ENCODE results near the gene SEL1L. TPM values are rescaled to one million over a fixed set of nuclear protein-coding genes. Genes with fewer than 3 reads are reported as not detected.

Gene SEL1L
- total RNA-seq, 1 donor from 2014 or later = 59.0 TPM

DNA sequence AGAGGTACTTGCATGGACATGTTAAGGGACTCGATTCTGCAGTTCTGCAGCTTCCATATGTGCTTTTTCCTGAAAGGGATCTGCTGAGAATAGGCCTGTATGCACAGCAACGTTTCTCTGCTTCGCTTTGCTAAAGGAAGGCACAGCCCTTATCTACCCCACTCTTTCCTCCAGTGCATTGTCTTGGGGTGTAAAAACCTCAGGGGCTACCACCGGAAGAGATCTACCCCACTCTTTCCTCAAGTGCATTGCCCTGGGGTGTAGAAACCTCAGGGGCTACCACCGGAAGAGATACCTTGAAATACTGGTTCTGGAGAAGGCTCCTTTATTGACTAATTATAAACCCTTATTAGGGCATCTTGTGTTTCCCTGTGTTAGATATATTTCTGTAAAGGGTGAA is 52.9 kb downstream of the SEL1L start:
- Mint-ChIP-seq H3K4me1 (ENCODE audit: unreplicated experiment) (no peaks in the 10 kb centered on the region), H3K27me3 (no peaks in the 10 kb centered on the region), H3K9me3 (no peaks in the 10 kb centered on the region), H3K27ac (no peak overlapping the region), H3K36me3 (peaks cover 23% of the 10 kb centered on the region), H3K4me3 (no peak overlapping the region)
- TF ChIP-seq, protein P1, sequence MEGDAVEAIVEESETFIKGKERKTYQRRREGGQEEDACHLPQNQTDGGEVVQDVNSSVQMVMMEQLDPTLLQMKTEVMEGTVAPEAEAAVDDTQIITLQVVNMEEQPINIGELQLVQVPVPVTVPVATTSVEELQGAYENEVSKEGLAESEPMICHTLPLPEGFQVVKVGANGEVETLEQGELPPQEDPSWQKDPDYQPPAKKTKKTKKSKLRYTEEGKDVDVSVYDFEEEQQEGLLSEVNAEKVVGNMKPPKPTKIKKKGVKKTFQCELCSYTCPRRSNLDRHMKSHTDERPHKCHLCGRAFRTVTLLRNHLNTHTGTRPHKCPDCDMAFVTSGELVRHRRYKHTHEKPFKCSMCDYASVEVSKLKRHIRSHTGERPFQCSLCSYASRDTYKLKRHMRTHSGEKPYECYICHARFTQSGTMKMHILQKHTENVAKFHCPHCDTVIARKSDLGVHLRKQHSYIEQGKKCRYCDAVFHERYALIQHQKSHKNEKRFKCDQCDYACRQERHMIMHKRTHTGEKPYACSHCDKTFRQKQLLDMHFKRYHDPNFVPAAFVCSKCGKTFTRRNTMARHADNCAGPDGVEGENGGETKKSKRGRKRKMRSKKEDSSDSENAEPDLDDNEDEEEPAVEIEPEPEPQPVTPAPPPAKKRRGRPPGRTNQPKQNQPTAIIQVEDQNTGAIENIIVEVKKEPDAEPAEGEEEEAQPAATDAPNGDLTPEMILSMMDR (conservative IDR thresholded peaks at IDR 0.05) = no peak
- DNase-seq (ENCODE audit: extremely low spot score, unreplicated experiment) = no peak

DNA sequence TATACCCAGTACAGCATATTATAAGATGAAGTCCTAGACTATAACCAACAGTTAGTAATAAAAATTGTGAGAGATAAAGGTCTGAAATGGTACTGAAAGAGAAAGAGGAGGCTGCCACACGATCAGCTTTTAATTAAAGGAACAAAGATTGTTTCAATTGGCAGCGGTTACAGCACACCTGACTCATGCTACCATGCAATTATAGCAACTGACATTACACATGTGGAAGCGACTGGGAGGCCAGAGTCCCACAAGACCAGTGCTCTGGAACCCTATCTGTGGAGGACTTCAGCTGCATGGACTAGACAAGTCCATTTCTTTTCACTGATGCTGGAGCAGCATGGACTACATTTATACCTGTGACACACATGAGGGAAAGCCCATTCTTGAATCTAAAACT is 55.2 kb downstream of the SEL1L start:
- Mint-ChIP-seq H3K27ac (no peak overlapping the region), H3K4me1 (ENCODE audit: unreplicated experiment) (no peaks in the 10 kb centered on the region), H3K4me3 (no peak overlapping the region), H3K36me3 (peaks cover 21% of the 10 kb centered on the region), H3K27me3 (no peaks in the 10 kb centered on the region), H3K9me3 (no peaks in the 10 kb centered on the region)
- no peak for DNase-seq (ENCODE audit: extremely low spot score, unreplicated experiment)
- TF ChIP-seq, protein P1 (conservative IDR thresholded peaks at IDR 0.05) = no peak

DNA sequence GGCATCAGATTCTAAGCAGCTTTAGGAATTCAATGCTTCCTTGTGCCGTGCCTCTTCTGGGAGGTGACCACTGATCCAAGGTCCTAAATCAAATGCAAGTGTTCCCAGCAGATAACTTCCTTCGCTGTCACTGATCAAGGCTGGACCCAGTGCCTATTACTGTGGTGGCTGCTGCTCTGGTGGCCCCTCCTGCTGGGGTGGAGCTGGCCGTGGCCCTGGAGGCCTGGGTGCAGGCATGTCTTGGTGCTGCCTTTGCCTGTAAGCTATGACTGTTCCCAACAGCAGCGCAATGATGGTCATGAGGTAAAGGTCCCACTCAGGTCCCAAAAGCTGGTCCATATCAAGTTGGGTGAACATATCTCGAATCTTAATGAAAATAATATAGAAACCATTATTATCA is 56.8 kb downstream of the SEL1L start:
- no peaks in the 10 kb centered on the region for H3K9me3 Mint-ChIP-seq
- no peaks in the 10 kb centered on the region for H3K4me1 Mint-ChIP-seq (ENCODE audit: unreplicated experiment)
- TF ChIP-seq, protein P1 (conservative IDR thresholded peaks at IDR 0.05) = no peak

DNA sequence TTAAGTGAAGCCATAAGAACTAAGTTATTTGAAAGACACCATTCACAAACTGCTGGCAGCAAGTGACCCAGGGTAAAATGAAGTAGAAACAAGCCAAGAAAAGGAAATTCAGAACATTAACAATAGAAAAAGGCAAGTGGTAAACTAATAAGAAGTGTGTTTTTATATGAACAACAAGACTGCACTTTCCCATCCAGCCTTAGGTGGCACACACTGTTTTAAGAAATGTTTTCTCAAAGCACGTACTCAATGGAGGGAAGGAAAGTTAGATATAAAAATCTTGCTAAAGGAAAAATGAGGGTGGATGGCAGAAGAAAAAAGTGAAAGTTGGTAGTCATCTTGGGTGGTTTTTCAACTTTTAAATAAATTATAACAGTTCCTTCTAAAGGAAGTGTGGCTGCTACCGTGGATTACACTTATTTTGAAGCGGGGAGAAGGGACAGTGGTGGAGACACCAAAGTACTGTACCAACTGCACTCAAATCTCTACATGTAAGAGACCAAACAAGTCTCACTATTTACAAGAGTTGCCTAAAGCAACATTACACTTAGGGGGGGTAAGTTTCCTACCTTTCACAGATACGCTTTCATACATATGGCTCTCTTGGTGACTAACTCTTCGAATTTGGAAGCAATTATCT is 58.8 kb downstream of the SEL1L start:
- no peak overlapping the region for H3K27ac Mint-ChIP-seq
- no peaks in the 10 kb centered on the region for H3K27me3 Mint-ChIP-seq
- H3K4me1 Mint-ChIP-seq (ENCODE audit: unreplicated experiment) = no peaks in the 10 kb centered on the region
- DNase-seq (ENCODE audit: extremely low spot score, unreplicated experiment) = no peak
- H3K9me3 Mint-ChIP-seq = no peaks in the 10 kb centered on the region
- no peak overlapping the region for H3K4me3 Mint-ChIP-seq
- H3K36me3 Mint-ChIP-seq = peaks cover 11% of the 10 kb centered on the region
- TF ChIP-seq, protein P1 (conservative IDR thresholded peaks at IDR 0.05) = no peak

More for the DNA sequence above, 56.8 kb downstream of the SEL1L start:
- Mint-ChIP-seq H3K4me3 (no peak overlapping the region), H3K27me3 (no peaks in the 10 kb centered on the region), H3K27ac (no peak overlapping the region), H3K36me3 (peaks cover 18% of the 10 kb centered on the region)
- DNase-seq (ENCODE audit: extremely low spot score, unreplicated experiment) = no peak

DNA sequence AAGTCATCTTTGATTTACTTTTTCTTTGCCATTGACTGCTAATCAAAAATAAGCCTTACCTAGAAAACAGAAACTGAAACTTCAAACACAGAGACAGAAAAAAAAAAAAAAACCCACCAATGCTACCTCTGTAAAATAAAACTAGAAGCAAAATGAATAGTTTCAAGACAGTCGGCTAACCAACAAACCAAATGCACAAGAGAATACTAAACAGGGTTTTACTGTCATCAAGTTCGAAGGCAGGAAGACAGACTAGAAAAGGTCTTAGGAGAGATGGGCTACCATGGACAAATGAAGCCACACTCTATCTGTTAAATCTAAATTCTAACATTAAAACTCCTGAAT is 59.5 kb downstream of the SEL1L start:
- TF ChIP-seq, protein P1 (conservative IDR thresholded peaks at IDR 0.05) = no peak
- Mint-ChIP-seq H3K27me3 (no peaks in the 10 kb centered on the region), H3K36me3 (peaks cover 9% of the 10 kb centered on the region), H3K4me1 (ENCODE audit: unreplicated experiment) (no peaks in the 10 kb centered on the region), H3K4me3 (no peak overlapping the region), H3K27ac (no peak overlapping the region), H3K9me3 (no peaks in the 10 kb centered on the region)
- DNase-seq (ENCODE audit: extremely low spot score, unreplicated experiment) = no peak
